ENCODE data around the gene PXYLP1. TPM values are rescaled to one million over a fixed set of nuclear protein-coding genes. Genes with fewer than 3 reads are reported as not detected.

The PXYLP1 gene
- total RNA-seq, 2 experiments from 2014 or later: 3.6 to 4.2 TPM

DNA sequence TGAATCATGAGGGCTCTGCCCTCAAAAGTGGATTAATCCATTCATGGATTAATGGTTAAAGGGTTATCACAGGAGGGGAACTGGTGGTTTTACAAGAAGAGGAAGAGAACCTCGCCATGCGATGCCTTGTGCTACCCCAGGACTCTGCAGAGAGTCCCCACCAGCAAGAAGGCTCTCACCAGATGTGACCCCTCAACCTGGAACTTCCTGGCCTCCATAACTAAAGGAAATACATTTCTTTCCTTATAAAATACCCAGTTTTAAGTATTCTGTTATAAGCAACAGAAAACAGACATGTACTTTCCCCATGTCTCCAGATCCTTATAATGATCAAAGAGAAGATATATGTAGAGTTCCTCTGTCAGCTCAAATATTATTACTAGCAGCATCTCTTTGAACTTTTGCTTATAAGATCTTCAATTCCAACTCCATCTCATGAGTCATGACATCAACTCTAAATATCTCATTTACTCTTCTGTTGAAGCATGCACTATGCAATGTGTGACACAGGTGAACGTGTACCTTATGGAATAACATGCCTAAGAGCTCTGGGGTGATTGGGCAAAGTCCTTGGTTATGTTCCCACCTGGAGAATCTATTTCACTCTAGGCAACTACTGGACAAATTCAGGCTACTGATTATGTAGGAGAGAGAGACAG is 99.2 kb downstream of the PXYLP1 start:
- TF ChIP-seq, protein P1, sequence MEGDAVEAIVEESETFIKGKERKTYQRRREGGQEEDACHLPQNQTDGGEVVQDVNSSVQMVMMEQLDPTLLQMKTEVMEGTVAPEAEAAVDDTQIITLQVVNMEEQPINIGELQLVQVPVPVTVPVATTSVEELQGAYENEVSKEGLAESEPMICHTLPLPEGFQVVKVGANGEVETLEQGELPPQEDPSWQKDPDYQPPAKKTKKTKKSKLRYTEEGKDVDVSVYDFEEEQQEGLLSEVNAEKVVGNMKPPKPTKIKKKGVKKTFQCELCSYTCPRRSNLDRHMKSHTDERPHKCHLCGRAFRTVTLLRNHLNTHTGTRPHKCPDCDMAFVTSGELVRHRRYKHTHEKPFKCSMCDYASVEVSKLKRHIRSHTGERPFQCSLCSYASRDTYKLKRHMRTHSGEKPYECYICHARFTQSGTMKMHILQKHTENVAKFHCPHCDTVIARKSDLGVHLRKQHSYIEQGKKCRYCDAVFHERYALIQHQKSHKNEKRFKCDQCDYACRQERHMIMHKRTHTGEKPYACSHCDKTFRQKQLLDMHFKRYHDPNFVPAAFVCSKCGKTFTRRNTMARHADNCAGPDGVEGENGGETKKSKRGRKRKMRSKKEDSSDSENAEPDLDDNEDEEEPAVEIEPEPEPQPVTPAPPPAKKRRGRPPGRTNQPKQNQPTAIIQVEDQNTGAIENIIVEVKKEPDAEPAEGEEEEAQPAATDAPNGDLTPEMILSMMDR (conservative IDR thresholded peaks at IDR 0.05; ENCODE audit: low read length): no peak
- TF ChIP-seq EZH2phosphoT487 (IDR thresholded peaks at IDR 0.05; ENCODE audit: borderline replicate concordance, low read depth, low read length): no peak
- POLR2A ChIA-PET: interaction anchor here (0.7 to 0.9 kb wide), 2 partner anchors 16 to 126 kb away, joined by 3 read pairs; no protein-coding TSS in a partner anchor
- no peaks in the 10 kb centered on the region for H3K9me2 ChIP-seq (ENCODE audit: insufficient read depth, low read length)
- no TSS peak for BruUV-seq (replicated peaks)
- CTCF ChIA-PET (ENCODE audit: unreplicated experiment): no interaction called here
- H3K36me3 ChIP-seq (ENCODE audit: insufficient read depth, low read length): no peaks in the 10 kb centered on the region
- no peak overlapping the region for H2AFZ ChIP-seq (ENCODE audit: low read length)
- H3K9me3 ChIP-seq (ENCODE audit: low read length): no peaks in the 10 kb centered on the region
- no peaks in the 10 kb centered on the region for H4K20me1 ChIP-seq (ENCODE audit: insufficient read depth, low read length)
- H3K4me3 ChIP-seq (ENCODE audit: low read depth, low read length, poor library complexity, severe bottlenecking): no peak overlapping the region
- H3K27ac ChIP-seq (ENCODE audit: low read depth, low read length, poor library complexity, severe bottlenecking): no peak overlapping the region
- H3K4me2 ChIP-seq (ENCODE audit: low read length): no peak overlapping the region
- H3K4me1 ChIP-seq (ENCODE audit: insufficient read depth, low read length, poor library complexity, severe bottlenecking): no peaks in the 10 kb centered on the region
- intact Hi-C loops (cut with micrococcal nuclease; ENCODE audit: unreplicated experiment): no loop called here
- no peak for DNase-seq (ENCODE audit: low spot score)
- H3K79me2 ChIP-seq (ENCODE audit: insufficient read depth, low read depth, low read length): no peaks in the 10 kb centered on the region

DNA sequence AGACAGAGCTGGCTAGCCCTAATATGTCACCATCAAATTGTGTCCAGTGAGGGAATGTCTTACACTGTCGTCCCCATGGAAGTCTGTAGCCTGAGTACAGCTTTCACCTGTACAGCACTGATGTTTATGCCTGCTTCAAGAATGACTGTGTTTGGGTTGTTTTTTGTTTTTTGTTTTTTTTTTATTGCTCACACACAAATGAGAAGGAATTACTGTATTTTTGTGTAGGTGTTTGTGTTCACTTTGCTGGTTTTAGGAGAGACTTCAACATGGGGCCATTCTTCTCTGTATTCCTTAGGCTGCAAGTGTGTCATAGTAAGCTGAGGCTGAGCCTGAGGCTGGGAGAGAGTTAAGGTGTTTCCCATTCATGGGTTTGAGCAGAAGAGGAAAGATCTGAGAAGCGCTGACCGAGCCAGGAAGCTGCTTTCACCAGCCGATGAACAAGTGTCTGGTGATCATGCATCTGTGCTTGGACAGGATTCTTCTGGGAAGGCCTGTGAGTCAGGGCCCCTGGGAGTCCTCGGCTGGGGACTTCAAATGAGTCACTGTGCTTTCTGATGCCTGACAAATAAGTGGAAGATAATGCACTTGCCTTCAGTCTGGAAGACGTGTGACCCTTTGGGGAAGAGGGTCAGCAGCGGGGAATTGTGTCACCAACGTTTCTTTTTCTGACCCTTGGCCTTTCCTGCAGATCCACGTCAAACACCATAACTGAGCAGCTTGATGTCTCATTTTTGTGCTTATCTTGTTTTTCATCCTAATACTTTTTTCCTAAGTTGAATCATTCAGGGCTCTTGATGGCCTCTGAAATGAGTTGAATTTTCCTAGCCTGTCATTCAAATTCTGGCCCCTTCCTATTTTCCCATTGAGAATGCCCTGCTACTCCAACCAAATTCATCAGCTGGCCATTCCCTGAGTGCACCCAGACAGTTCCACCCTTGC is 100.0 kb downstream of the PXYLP1 start:
- ChIA-PET CTCF (ENCODE audit: unreplicated experiment) (no interaction called here), POLR2A (interaction anchor here (0.5 to 0.9 kb wide), 2 partner anchors 9 to 17 kb away, joined by 3 to 4 read pairs; no protein-coding TSS in a partner anchor)
- DNase-seq (ENCODE audit: low spot score): no peak
- no peak for TF ChIP-seq EZH2phosphoT487 (IDR thresholded peaks at IDR 0.05; ENCODE audit: borderline replicate concordance, low read depth, low read length)
- TF ChIP-seq, protein P1 (conservative IDR thresholded peaks at IDR 0.05; ENCODE audit: low read length): no peak
- H3K4me3 ChIP-seq (ENCODE audit: low read depth, low read length, poor library complexity, severe bottlenecking): no peak overlapping the region
- H3K27ac ChIP-seq (ENCODE audit: low read depth, low read length, poor library complexity, severe bottlenecking): no peak overlapping the region
- no peaks in the 10 kb centered on the region for H3K79me2 ChIP-seq (ENCODE audit: insufficient read depth, low read depth, low read length)
- intact Hi-C loops (cut with micrococcal nuclease; ENCODE audit: unreplicated experiment): no loop called here
- no peak overlapping the region for H2AFZ ChIP-seq (ENCODE audit: low read length)
- H3K9me3 ChIP-seq (ENCODE audit: low read length): no peaks in the 10 kb centered on the region
- H3K9me2 ChIP-seq (ENCODE audit: insufficient read depth, low read length): no peaks in the 10 kb centered on the region
- no peaks in the 10 kb centered on the region for H4K20me1 ChIP-seq (ENCODE audit: insufficient read depth, low read length)
- peaks cover 2% of the 10 kb centered on the region for H3K4me1 ChIP-seq (ENCODE audit: insufficient read depth, low read length, poor library complexity, severe bottlenecking)
- H3K36me3 ChIP-seq (ENCODE audit: insufficient read depth, low read length): no peaks in the 10 kb centered on the region
- no TSS peak for BruUV-seq (replicated peaks)
- no peak overlapping the region for H3K4me2 ChIP-seq (ENCODE audit: low read length)

Data from OCI-LY7 (cell line).